C4-2B (cell line): Measurements from ENCODE around the gene CBX2.

Experiments used
- CTCF ChIP-seq: fragments of 450-650 bp; conservative IDR thresholded peaks from 2 replicates; pipeline ENCODE4 v1.5.1; 2017; ENCODE audit warnings: mild to moderate bottlenecking
- ZFX ChIP-seq: fragments of 450-650 bp; IDR thresholded peaks from 2 replicates; pipeline ENCODE4 v1.6.1; 2017

- TF ChIP-seq CTCF = no peak
- TF ChIP-seq ZFX = no peak
These were observed 7.3 kb downstream of the CBX2 start for GRCh38 chr17:79785017-79785899.
